Activated T-cell treated with anti-CD3 and anti-CD28 coated beads, Interleukin-2, amount 50 U/mL, for 72 hours (primary cell): ENCODE data around the gene SEMA6A. TPM values are rescaled to one million over a fixed set of nuclear protein-coding genes. Genes with fewer than 3 reads are reported as not detected.
"Not testable (repeated sequence)": the region's sequence is repeated elsewhere in the genome, so short reads cannot be mapped to it uniquely, and the experiment has no call there.

Experiments used
- ATAC-seq, 2 donors: fragments of 150-1000 bp; cut with Tn5 transposase; replicated peaks in 1 of 2; 2 replicates each; pipeline ENCODE4 v1.10.0; 2021; ENCODE audit warnings: moderate library complexity in 2 of 2, mild to moderate bottlenecking in 1 of 2
- DNase-seq, 2 donors: peaks; one replicate each; pipeline ENCODE4 v3.0.0; 2021 to 2022; ENCODE audit warnings: mixed read lengths in 1 of 2
- H3K27ac Mint-ChIP-seq: one replicate; pipeline ENCODE4 v1.8.0; 2022; ENCODE audit warnings: mild to moderate bottlenecking, moderate library complexity, mixed read lengths
- H3K27me3 Mint-ChIP-seq: one replicate; pipeline ENCODE4 v1.8.0; 2022; ENCODE audit warnings: low read depth, mixed read lengths
- H3K36me3 Mint-ChIP-seq, 2 donors: one replicate each; pipeline ENCODE4 v1.8.0; 2022; ENCODE audit warnings: mixed read lengths in 2 of 2, mild to moderate bottlenecking in 1 of 2; ENCODE audit not compliant: insufficient read depth in 2 of 2
- H3K4me1 Mint-ChIP-seq: one replicate; pipeline ENCODE4 v1.8.0; 2022; ENCODE audit warnings: low read depth, mixed read lengths
- H3K4me3 Mint-ChIP-seq, 2 donors: one replicate each; pipeline ENCODE4 v1.8.0; 2022; ENCODE audit warnings: mild to moderate bottlenecking in 2 of 2, mixed read lengths in 2 of 2, moderate library complexity in 2 of 2
- H3K9me3 Mint-ChIP-seq, 2 donors: one replicate each; pipeline ENCODE4 v1.8.0; 2022; ENCODE audit warnings: mixed read lengths in 2 of 2
- total RNA-seq, 2 donors: library from RNA; stranded (reverse); gene quantifications; one replicate each; pipeline ENCODE4 v1.2.3, GENCODE V29; 2022

Gene SEMA6A
- total RNA-seq, 2 donors from 2014 or later, result 0.23 to 0.50 TPM

- Mint-ChIP-seq H3K27me3 (no peaks in the 10 kb centered on the region), H3K4me3 (no peak overlapping the region), H3K36me3 (no peaks in the 10 kb centered on the region), H3K4me1 (no peaks in the 10 kb centered on the region), H3K27ac (no peak overlapping the region), H3K9me3 (no peaks in the 10 kb centered on the region)
- no peak for ATAC-seq
- DNase-seq, result no peak
Measured at GRCh38 chr5:116557669-116558271, 16.9 kb downstream of the SEMA6A start.

- DNase-seq (no peak), ATAC-seq (no peak)
- Mint-ChIP-seq H3K9me3 (no peaks in the 10 kb centered on the region), H3K27ac (no peak overlapping the region), H3K27me3 (no peaks in the 10 kb centered on the region), H3K4me1 (no peaks in the 10 kb centered on the region), H3K36me3 (no peaks in the 10 kb centered on the region), H3K4me3 (no peak overlapping the region)
Measured at GRCh38 chr5:116554764-116555163, 19.9 kb downstream of the SEMA6A start.

- no peaks in the 10 kb centered on the region for H3K36me3 Mint-ChIP-seq
- DNase-seq (no peak), ATAC-seq (no peak)
- no peaks in the 10 kb centered on the region for H3K4me1 Mint-ChIP-seq
- H3K27me3 Mint-ChIP-seq, result no peaks in the 10 kb centered on the region
- H3K9me3 Mint-ChIP-seq, result peaks cover 0 to 2% of the 10 kb centered on the region in 2 donors
- no peak overlapping the region for H3K27ac Mint-ChIP-seq
- no peak overlapping the region for H3K4me3 Mint-ChIP-seq
Measured at GRCh38 chr5:116553366-116553765, 21.3 kb downstream of the SEMA6A start.

- Mint-ChIP-seq H3K4me1 (no peaks in the 10 kb centered on the region), H3K9me3 (peaks cover 4 to 6% of the 10 kb centered on the region in 2 donors), H3K27me3 (no peaks in the 10 kb centered on the region), H3K4me3 (no peak overlapping the region), H3K36me3 (peaks cover 0 to 3% of the 10 kb centered on the region in 2 donors), H3K27ac (no peak overlapping the region)
- no peak for ATAC-seq
- no peak for DNase-seq
Measured at GRCh38 chr5:116550082-116550481, 24.5 kb downstream of the SEMA6A start.

- H3K27me3 Mint-ChIP-seq, result no peaks in the 10 kb centered on the region
- ATAC-seq, result no peak
- H3K9me3 Mint-ChIP-seq, result peaks cover 7 to 9% of the 10 kb centered on the region in 2 donors
- H3K36me3 Mint-ChIP-seq, result peaks cover 0 to 6% of the 10 kb centered on the region in 2 donors
- H3K4me3 Mint-ChIP-seq, result no peak overlapping the region
- H3K4me1 Mint-ChIP-seq, result no peaks in the 10 kb centered on the region
- no peak for DNase-seq
- no peak overlapping the region for H3K27ac Mint-ChIP-seq
Measured at GRCh38 chr5:116546743-116547124, 27.9 kb downstream of the SEMA6A start.

- DNase-seq, result no peak
- H3K9me3 Mint-ChIP-seq, result peaks cover 7 to 9% of the 10 kb centered on the region in 2 donors
- no peaks in the 10 kb centered on the region for H3K4me1 Mint-ChIP-seq
- H3K27ac Mint-ChIP-seq, result no peak overlapping the region
- no peaks in the 10 kb centered on the region for H3K27me3 Mint-ChIP-seq
- no peak for ATAC-seq
- H3K4me3 Mint-ChIP-seq, result no peak overlapping the region
- H3K36me3 Mint-ChIP-seq, result peaks cover 0 to 6% of the 10 kb centered on the region in 2 donors
Measured at GRCh38 chr5:116546033-116546742, 28.4 kb downstream of the SEMA6A start.

- not testable (repeated sequence) for H3K27me3 Mint-ChIP-seq, H3K36me3 Mint-ChIP-seq
Measured at GRCh38 chr5:116545465-116545864, 29.2 kb downstream of the SEMA6A start.

GRCh38 chr5:116544531-116545241 is 29.9 kb downstream of the SEMA6A start:
- Mint-ChIP-seq H3K36me3 (peaks cover 0 to 6% of the 10 kb centered on the region in 2 donors), H3K9me3 (peaks cover 7 to 9% of the 10 kb centered on the region in 2 donors), H3K4me1 (no peaks in the 10 kb centered on the region), H3K27ac (no peak overlapping the region), H3K4me3 (no peak overlapping the region), H3K27me3 (no peaks in the 10 kb centered on the region)
- ATAC-seq, result no peak
- DNase-seq, result no peak

More at GRCh38 chr5:116545465-116545864, 29.2 kb downstream of the SEMA6A start:
- not testable (repeated sequence) for H3K4me1 Mint-ChIP-seq, H3K4me3 Mint-ChIP-seq, H3K9me3 Mint-ChIP-seq, DNase-seq, H3K27ac Mint-ChIP-seq, ATAC-seq

- no peak overlapping the region for H3K27ac Mint-ChIP-seq
- no peak for ATAC-seq
- H3K36me3 Mint-ChIP-seq, result peaks cover 0 to 6% of the 10 kb centered on the region in 2 donors
- no peak overlapping the region for H3K4me3 Mint-ChIP-seq
- peaks cover 7% of the 10 kb centered on the region in 2 donors for H3K9me3 Mint-ChIP-seq
- DNase-seq, result no peak
- H3K4me1 Mint-ChIP-seq, result no peaks in the 10 kb centered on the region
- H3K27me3 Mint-ChIP-seq, result no peaks in the 10 kb centered on the region
Measured at GRCh38 chr5:116543501-116543900, 31.1 kb downstream of the SEMA6A start.

GRCh38 chr5:116542619-116543018 is 32.0 kb downstream of the SEMA6A start:
- no peak for ATAC-seq
- peaks cover 7% of the 10 kb centered on the region in 2 donors for H3K9me3 Mint-ChIP-seq

GRCh38 chr5:116539222-116539621 is 35.4 kb downstream of the SEMA6A start:
- no peaks in the 10 kb centered on the region for H3K4me1 Mint-ChIP-seq
- H3K4me3 Mint-ChIP-seq, result no peak overlapping the region

More at GRCh38 chr5:116542619-116543018, 32.0 kb downstream of the SEMA6A start:
- Mint-ChIP-seq H3K36me3 (peaks cover 0 to 6% of the 10 kb centered on the region in 2 donors), H3K27ac (no peak overlapping the region), H3K4me3 (no peak overlapping the region), H3K27me3 (no peaks in the 10 kb centered on the region), H3K4me1 (no peaks in the 10 kb centered on the region)
- DNase-seq, result no peak

GRCh38 chr5:116536316-116537083 is 38.1 kb downstream of the SEMA6A start:
- Mint-ChIP-seq H3K9me3 (no peaks in the 10 kb centered on the region), H3K36me3 (no peaks in the 10 kb centered on the region), H3K27ac (no peak overlapping the region), H3K27me3 (no peaks in the 10 kb centered on the region), H3K4me3 (no peak overlapping the region), H3K4me1 (no peaks in the 10 kb centered on the region)
- ATAC-seq (no peak), DNase-seq (no peak)

More at GRCh38 chr5:116539222-116539621, 35.4 kb downstream of the SEMA6A start:
- H3K9me3 Mint-ChIP-seq, result no peaks in the 10 kb centered on the region
- no peaks in the 10 kb centered on the region for H3K36me3 Mint-ChIP-seq
- ATAC-seq (no peak), DNase-seq (no peak)
- no peak overlapping the region for H3K27ac Mint-ChIP-seq
- no peaks in the 10 kb centered on the region for H3K27me3 Mint-ChIP-seq
